GM12878 (cell line): ENCODE results near the gene NR4A2. TPM values are rescaled to one million over a fixed set of nuclear protein-coding genes. Genes with fewer than 3 reads are reported as not detected.

Experiments
- CREM ChIP-seq: IDR thresholded peaks from 2 replicates; pipeline ENCODE4 v1.6.1; 2014; ENCODE audit warnings: antibody characterized with exemption, low read depth
- HCFC1 ChIP-seq: fragments of 150-350 bp; IDR thresholded peaks from 2 replicates; pipeline ENCODE4 v1.6.1; 2014; ENCODE audit warnings: low read length
- MEF2A ChIP-seq: IDR thresholded peaks from 2 replicates; pipeline ENCODE4 v1.6.1; 2011; ENCODE audit warnings: low read depth, mild to moderate bottlenecking, low read length, moderate library complexity; ENCODE audit not compliant: insufficient read depth
- MYB ChIP-seq: fragments of 150-350 bp; IDR thresholded peaks from 2 replicates; pipeline ENCODE4 v1.6.1; 2014; ENCODE audit warnings: mild to moderate bottlenecking, low read depth, low read length, borderline replicate concordance
- NBN ChIP-seq: fragments of 450-650 bp; IDR thresholded peaks from 2 replicates; pipeline ENCODE4 v1.6.1; 2016
- POLR2A ChIP-seq: IDR thresholded peaks from 2 replicates; pipeline ENCODE4 v1.6.1; 2011; ENCODE audit warnings: low read depth, mild to moderate bottlenecking, low read length
- RAD51 ChIP-seq: fragments of 450-650 bp; IDR thresholded peaks from 2 replicates; pipeline ENCODE4 v1.6.1; 2016; ENCODE audit warnings: moderate library complexity, mild to moderate bottlenecking, inconsistent platforms
- RB1 ChIP-seq: fragments of 450-650 bp; formaldehyde crosslinking; IDR thresholded peaks from 2 replicates; pipeline ENCODE4 v1.6.1; 2017; ENCODE audit warnings: mild to moderate bottlenecking, borderline replicate concordance
- RUNX3 ChIP-seq: IDR thresholded peaks from 2 replicates; pipeline ENCODE4 v1.6.1; 2012; ENCODE audit warnings: low read length, inconsistent platforms
- SP1 ChIP-seq: IDR thresholded peaks from one replicate; pipeline ENCODE4 v1.6.1; 2011; ENCODE audit warnings: low read depth, low read length
- STAT1 ChIP-seq: fragments of 450-650 bp; conservative IDR thresholded peaks from 2 replicates; pipeline ENCODE4 v1.6.1; 2014; ENCODE audit warnings: antibody characterized with exemption, mild to moderate bottlenecking
- ZBED1 ChIP-seq: IDR thresholded peaks from 2 replicates; pipeline ENCODE4 v1.6.1; 2016; ENCODE audit warnings: borderline replicate concordance
- ZZZ3 ChIP-seq: IDR thresholded peaks from 2 replicates; pipeline ENCODE4 v1.6.1; 2011; ENCODE audit warnings: low read depth; ENCODE audit not compliant: control insufficient read depth, insufficient read length
- polyA plus RNA-seq, 11 experiments: library from polyadenylated mRNA; depleted of rRNA in 4 of 11; unstranded in 6 of 11; stranded (reverse) in 5 of 11; fragments of >200 nt; fragmentation: Nextera tagmentation in 4 of 11; fragmentation: Illumina TruSeq in 1 of 11; extraction: Ambion mirVana in 4 of 11; extraction: Trizol in 1 of 11; gene quantifications; 1 replicate in 1 of 11; 2 replicates in 10 of 11; pipeline versions ENCODE4 v1.2.1 to v1.2.3, GENCODE V29; 2011 to 2016; ENCODE audit warnings: inconsistent platforms in 2 of 11, missing spikeins in 2 of 11, low read depth in 1 of 11
- total RNA-seq, 4 experiments: library from RNA; depleted of rRNA in 3 of 4; stranded (reverse); fragments of >200 nt in 3 of 4; fragmentation: Illumina TruSeq in 1 of 4; extraction: Trizol in 1 of 4; gene quantifications; 2 replicates each; pipeline versions ENCODE4 v1.2.1 to v1.2.3, GENCODE V29; 2013 to 2021
- TF ChIP-seq, protein P1 (sequence below): fragments of 450-650 bp; IDR thresholded peaks from 2 replicates; pipeline ENCODE4 v1.6.1; 2017; ENCODE audit warnings: mild to moderate bottlenecking, moderate library complexity
- TF ChIP-seq, protein P2 (sequence below): fragments of 450-650 bp; IDR thresholded peaks from 2 replicates; pipeline ENCODE4 v1.6.1; 2016; ENCODE audit warnings: mild to moderate bottlenecking, moderate library complexity, borderline replicate concordance
- TF ChIP-seq, protein P3 (sequence below): fragments of 450-650 bp; formaldehyde crosslinking; IDR thresholded peaks from 2 replicates; pipeline ENCODE4 v1.4.0; 2020; ENCODE audit warnings: mild to moderate bottlenecking, moderate library complexity
- TF ChIP-seq, protein P4 (sequence below): IDR thresholded peaks from 2 replicates; pipeline ENCODE4 v1.6.1; 2011; ENCODE audit warnings: borderline replicate concordance, low read depth, mild to moderate bottlenecking, moderate library complexity, low read length; ENCODE audit not compliant: insufficient read depth, poor library complexity, severe bottlenecking

The NR4A2 gene
- total and polyA plus RNA-seq, 10 of the 15 experiments (the other 5 are each of a cell fraction or from before 2014, with no cell fraction given) = 0.15 to 3.4 (median 0.58) TPM

DNA sequence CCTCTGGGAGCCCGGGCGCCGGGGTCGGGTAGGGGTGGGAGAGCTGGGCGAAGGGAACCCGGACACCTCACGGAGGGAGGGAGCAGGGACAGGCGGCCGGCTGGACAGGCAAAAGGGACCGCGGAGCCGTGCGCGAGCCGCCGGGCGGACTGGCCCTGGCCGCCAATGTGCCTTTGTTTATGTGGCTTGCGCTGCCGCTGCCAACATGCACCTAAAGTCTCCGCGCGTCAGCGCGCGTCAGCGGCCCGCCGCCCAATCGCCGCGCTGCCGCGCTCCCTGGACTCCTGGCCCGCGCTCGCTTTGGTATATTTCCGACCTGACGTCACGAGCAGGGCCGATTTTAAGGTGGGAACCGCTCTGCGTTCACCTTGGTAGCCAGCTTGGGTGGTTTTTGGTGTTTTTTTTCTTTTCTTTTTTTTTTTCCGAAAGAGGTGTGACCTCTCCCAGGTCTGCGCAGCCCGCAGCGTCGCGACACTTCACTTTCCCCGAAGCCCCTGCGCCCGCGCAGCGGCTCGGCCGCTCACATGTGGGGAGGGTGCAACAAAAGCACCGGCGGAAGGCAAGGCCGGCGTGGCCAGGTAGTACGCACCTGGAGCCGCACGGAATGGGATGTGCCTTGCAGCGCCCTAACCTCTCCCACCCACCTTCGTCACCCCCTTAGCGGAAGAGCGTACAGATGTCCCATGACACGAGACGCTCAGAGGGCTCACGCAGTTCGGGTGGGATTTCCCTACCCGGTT, at the start of gene NR4A2 (continued):
- TF ChIP-seq ZBED1 = no peak
- no peak for TF ChIP-seq RUNX3
- TF ChIP-seq, protein P1, sequence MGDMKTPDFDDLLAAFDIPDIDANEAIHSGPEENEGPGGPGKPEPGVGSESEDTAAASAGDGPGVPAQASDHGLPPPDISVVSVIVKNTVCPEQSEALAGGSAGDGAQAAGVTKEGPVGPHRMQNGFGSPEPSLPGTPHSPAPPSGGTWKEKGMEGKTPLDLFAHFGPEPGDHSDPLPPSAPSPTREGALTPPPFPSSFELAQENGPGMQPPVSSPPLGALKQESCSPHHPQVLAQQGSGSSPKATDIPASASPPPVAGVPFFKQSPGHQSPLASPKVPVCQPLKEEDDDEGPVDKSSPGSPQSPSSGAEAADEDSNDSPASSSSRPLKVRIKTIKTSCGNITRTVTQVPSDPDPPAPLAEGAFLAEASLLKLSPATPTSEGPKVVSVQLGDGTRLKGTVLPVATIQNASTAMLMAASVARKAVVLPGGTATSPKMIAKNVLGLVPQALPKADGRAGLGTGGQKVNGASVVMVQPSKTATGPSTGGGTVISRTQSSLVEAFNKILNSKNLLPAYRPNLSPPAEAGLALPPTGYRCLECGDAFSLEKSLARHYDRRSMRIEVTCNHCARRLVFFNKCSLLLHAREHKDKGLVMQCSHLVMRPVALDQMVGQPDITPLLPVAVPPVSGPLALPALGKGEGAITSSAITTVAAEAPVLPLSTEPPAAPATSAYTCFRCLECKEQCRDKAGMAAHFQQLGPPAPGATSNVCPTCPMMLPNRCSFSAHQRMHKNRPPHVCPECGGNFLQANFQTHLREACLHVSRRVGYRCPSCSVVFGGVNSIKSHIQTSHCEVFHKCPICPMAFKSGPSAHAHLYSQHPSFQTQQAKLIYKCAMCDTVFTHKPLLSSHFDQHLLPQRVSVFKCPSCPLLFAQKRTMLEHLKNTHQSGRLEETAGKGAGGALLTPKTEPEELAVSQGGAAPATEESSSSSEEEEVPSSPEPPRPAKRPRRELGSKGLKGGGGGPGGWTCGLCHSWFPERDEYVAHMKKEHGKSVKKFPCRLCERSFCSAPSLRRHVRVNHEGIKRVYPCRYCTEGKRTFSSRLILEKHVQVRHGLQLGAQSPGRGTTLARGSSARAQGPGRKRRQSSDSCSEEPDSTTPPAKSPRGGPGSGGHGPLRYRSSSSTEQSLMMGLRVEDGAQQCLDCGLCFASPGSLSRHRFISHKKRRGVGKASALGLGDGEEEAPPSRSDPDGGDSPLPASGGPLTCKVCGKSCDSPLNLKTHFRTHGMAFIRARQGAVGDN = peak; percentile 38; the same call in 1 of the 2 replicates
- peak; percentile 60 for TF ChIP-seq POLR2A
- TF ChIP-seq, protein P2, sequence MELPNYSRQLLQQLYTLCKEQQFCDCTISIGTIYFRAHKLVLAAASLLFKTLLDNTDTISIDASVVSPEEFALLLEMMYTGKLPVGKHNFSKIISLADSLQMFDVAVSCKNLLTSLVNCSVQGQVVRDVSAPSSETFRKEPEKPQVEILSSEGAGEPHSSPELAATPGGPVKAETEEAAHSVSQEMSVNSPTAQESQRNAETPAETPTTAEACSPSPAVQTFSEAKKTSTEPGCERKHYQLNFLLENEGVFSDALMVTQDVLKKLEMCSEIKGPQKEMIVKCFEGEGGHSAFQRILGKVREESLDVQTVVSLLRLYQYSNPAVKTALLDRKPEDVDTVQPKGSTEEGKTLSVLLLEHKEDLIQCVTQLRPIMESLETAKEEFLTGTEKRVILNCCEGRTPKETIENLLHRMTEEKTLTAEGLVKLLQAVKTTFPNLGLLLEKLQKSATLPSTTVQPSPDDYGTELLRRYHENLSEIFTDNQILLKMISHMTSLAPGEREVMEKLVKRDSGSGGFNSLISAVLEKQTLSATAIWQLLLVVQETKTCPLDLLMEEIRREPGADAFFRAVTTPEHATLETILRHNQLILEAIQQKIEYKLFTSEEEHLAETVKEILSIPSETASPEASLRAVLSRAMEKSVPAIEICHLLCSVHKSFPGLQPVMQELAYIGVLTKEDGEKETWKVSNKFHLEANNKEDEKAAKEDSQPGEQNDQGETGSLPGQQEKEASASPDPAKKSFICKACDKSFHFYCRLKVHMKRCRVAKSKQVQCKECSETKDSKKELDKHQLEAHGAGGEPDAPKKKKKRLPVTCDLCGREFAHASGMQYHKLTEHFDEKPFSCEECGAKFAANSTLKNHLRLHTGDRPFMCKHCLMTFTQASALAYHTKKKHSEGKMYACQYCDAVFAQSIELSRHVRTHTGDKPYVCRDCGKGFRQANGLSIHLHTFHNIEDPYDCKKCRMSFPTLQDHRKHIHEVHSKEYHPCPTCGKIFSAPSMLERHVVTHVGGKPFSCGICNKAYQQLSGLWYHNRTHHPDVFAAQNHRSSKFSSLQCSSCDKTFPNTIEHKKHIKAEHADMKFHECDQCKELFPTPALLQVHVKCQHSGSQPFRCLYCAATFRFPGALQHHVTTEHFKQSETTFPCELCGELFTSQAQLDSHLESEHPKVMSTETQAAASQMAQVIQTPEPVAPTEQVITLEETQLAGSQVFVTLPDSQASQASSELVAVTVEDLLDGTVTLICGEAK = peak; percentile 17; the same call in 1 of the 2 replicates
- TF ChIP-seq STAT1 = no peak
- TF ChIP-seq, protein P3, sequence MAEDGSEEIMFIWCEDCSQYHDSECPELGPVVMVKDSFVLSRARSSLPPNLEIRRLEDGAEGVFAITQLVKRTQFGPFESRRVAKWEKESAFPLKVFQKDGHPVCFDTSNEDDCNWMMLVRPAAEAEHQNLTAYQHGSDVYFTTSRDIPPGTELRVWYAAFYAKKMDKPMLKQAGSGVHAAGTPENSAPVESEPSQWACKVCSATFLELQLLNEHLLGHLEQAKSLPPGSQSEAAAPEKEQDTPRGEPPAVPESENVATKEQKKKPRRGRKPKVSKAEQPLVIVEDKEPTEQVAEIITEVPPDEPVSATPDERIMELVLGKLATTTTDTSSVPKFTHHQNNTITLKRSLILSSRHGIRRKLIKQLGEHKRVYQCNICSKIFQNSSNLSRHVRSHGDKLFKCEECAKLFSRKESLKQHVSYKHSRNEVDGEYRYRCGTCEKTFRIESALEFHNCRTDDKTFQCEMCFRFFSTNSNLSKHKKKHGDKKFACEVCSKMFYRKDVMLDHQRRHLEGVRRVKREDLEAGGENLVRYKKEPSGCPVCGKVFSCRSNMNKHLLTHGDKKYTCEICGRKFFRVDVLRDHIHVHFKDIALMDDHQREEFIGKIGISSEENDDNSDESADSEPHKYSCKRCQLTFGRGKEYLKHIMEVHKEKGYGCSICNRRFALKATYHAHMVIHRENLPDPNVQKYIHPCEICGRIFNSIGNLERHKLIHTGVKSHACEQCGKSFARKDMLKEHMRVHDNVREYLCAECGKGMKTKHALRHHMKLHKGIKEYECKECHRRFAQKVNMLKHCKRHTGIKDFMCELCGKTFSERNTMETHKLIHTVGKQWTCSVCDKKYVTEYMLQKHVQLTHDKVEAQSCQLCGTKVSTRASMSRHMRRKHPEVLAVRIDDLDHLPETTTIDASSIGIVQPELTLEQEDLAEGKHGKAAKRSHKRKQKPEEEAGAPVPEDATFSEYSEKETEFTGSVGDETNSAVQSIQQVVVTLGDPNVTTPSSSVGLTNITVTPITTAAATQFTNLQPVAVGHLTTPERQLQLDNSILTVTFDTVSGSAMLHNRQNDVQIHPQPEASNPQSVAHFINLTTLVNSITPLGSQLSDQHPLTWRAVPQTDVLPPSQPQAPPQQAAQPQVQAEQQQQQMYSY (CRISPR knock-in tag) = no peak
- no peak for TF ChIP-seq MYB
- no peak; the same call in 1 of the 2 replicates for TF ChIP-seq HCFC1
- TF ChIP-seq CREM = 0 out of 2 replicates have a peak, but pooled peaks have one; percentile 66
- TF ChIP-seq MEF2A = no peak
- 0 out of 2 replicates have a peak, but pooled peaks have one; percentile 27 for TF ChIP-seq RAD51
- TF ChIP-seq RB1 = no peak
- peak; percentile 82 for TF ChIP-seq NBN
- TF ChIP-seq ZZZ3 = no peak
- TF ChIP-seq, protein P4, sequence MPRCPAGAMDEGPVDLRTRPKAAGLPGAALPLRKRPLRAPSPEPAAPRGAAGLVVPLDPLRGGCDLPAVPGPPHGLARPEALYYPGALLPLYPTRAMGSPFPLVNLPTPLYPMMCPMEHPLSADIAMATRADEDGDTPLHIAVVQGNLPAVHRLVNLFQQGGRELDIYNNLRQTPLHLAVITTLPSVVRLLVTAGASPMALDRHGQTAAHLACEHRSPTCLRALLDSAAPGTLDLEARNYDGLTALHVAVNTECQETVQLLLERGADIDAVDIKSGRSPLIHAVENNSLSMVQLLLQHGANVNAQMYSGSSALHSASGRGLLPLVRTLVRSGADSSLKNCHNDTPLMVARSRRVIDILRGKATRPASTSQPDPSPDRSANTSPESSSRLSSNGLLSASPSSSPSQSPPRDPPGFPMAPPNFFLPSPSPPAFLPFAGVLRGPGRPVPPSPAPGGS = no peak
- TF ChIP-seq SP1 = peak; percentile 29
